Astrocyte (in vitro differentiated cells and primary cell): ENCODE results near the gene NTSR1.

ENCODE experiments used
- EZH2 ChIP-seq: IDR thresholded peaks from 2 replicates; pipeline ENCODE4 v1.6.1; 2012; ENCODE audit warnings: mild to moderate bottlenecking, low read length, inconsistent platforms; ENCODE audit not compliant: insufficient read depth
- TF ChIP-seq, protein P1 (sequence below): IDR thresholded peaks from 2 replicates; pipeline ENCODE4 v1.5.1; 2011; ENCODE audit warnings: low read depth, mild to moderate bottlenecking, inconsistent platforms, low read length, moderate library complexity; ENCODE audit not compliant: insufficient read depth

DNA sequence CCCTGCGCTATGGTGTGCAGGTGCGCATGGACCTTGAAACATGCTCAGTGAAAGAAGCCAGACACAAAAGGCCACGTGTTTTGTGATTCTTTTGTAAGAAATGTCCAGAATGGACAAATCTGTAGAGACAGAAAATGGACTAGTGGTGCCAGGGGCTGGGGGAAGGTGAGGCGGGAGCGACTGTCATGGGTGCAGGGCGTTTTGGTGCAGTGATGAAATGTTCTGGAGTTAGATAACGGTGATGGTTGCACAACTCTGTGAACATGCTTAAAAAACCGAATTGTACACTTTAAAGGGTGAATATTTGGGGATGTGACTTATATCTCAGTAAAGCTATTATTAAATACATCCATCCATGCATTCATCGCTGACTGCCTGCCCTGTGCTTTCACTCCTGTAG, 31.7 kb upstream of the NTSR1 start:
- TF ChIP-seq, protein P1, sequence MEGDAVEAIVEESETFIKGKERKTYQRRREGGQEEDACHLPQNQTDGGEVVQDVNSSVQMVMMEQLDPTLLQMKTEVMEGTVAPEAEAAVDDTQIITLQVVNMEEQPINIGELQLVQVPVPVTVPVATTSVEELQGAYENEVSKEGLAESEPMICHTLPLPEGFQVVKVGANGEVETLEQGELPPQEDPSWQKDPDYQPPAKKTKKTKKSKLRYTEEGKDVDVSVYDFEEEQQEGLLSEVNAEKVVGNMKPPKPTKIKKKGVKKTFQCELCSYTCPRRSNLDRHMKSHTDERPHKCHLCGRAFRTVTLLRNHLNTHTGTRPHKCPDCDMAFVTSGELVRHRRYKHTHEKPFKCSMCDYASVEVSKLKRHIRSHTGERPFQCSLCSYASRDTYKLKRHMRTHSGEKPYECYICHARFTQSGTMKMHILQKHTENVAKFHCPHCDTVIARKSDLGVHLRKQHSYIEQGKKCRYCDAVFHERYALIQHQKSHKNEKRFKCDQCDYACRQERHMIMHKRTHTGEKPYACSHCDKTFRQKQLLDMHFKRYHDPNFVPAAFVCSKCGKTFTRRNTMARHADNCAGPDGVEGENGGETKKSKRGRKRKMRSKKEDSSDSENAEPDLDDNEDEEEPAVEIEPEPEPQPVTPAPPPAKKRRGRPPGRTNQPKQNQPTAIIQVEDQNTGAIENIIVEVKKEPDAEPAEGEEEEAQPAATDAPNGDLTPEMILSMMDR, result no peak
- no peak for TF ChIP-seq EZH2
